ENCODE data around the gene KLHL21. TPM values are rescaled to one million over a fixed set of nuclear protein-coding genes. Genes with fewer than 3 reads are reported as not detected.

The KLHL21 gene
- total and polyA plus RNA-seq, 2 donors (not counting 1 experiment from before 2014, with no cell fraction given), result 14.4 to 29.9 TPM

DNA sequence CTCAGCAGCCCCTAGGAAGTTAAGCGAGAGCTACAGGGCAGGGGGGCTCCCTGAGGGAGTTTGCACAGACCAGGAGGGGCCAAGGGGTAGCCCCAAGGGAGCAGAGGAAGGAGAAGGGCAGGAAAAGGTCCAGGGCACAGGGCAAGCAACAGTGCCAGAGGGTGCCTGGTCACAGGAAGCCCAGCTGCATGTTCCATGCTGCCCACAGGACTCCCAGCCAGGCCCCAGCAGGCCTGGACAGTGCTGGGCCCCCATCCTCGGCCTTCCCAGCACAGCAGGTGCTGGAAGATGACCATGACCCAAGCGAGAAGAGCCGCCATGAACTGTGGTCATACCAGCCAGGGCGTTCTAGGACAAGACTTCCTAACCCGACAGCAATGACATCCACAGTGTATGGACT lies 11.0 kb downstream of the KLHL21 start:
- H3K4me3 ChIP-seq (ENCODE audit: control extremely low read depth in 1 of 5, extremely low read depth in 1 of 5, insufficient read depth in 1 of 5, low read depth in 2 of 5, low read length in 4 of 5), result no peak overlapping the region
- no peaks in the 10 kb centered on the region for H3K27me3 ChIP-seq (replicated peaks in 1 of 4; ENCODE audit: control extremely low read depth in 1 of 4, control insufficient read depth in 3 of 4, insufficient read depth in 4 of 4, low read length in 3 of 4)
- no peak overlapping the region for H3K9ac ChIP-seq (ENCODE audit: low read length)
- CTCF ChIA-PET, result interaction anchor here (1.0 kb wide), 1 partner anchor 37 kb away, joined by 4 read pairs; no protein-coding TSS in a partner anchor
- no peak overlapping the region for H3K27ac ChIP-seq (ENCODE audit: low read length in 2 of 2)
- no peak overlapping the region for H3K4me2 ChIP-seq (replicated peaks; ENCODE audit: low read depth, low read length, poor library complexity, severe bottlenecking)
- H3K9me3 ChIP-seq (ENCODE audit: control extremely low read depth in 1 of 3, control insufficient read depth in 2 of 3, insufficient read depth in 1 of 3, low read length in 2 of 3), result no peaks in the 10 kb centered on the region
- no peak overlapping the region for H2AFZ ChIP-seq (ENCODE audit: insufficient read depth, low read depth, low read length, poor library complexity, severe bottlenecking)
- H3K4me1 ChIP-seq (ENCODE audit: control insufficient read depth in 2 of 2, insufficient read depth in 2 of 2, low read length in 2 of 2), result peaks cover 0 to 18% of the 10 kb centered on the region in 2 donors
- no peak overlapping the region for H3K27ac Mint-ChIP-seq
- intact Hi-C loops (cut with micrococcal nuclease), result no loop called here
- POLR2A ChIA-PET, result no interaction called here
- ATAC-seq (ENCODE audit: low read depth), result no peak
- peaks cover 10% of the 10 kb centered on the region for H3K4me1 Mint-ChIP-seq
- peaks cover 9% of the 10 kb centered on the region for H3K79me2 ChIP-seq (ENCODE audit: control insufficient read depth, insufficient read depth, low read length)
- peaks cover 0 to 72% of the 10 kb centered on the region in 2 experiments for H3K36me3 ChIP-seq (replicated peaks in 1 of 2; ENCODE audit: control extremely low read depth in 1 of 2, control insufficient read depth in 1 of 2, extremely low read depth in 1 of 2, insufficient read depth in 2 of 2, low read length in 1 of 2)
- no peaks in the 10 kb centered on the region for H3K9me3 Mint-ChIP-seq (ENCODE audit: insufficient read depth)
- TF ChIP-seq CTCF (IDR thresholded peaks at IDR 0.05) (no peak), EZH2 (IDR thresholded peaks at IDR 0.05; ENCODE audit: borderline replicate concordance, insufficient read depth, low read depth, low read length, poor library complexity, severe bottlenecking) (no peak)
- H3K4me3 Mint-ChIP-seq, result no peak overlapping the region
- no peak for DNase-seq
- H3K27me3 Mint-ChIP-seq, result no peaks in the 10 kb centered on the region
- 81% methylated on average over 6 of the region's 6 CpGs for whole genome bisulfite sequencing (ENCODE audit: insufficient coverage)
- peaks cover 44% of the 10 kb centered on the region for H4K20me1 ChIP-seq (ENCODE audit: control insufficient read depth, insufficient read depth, low read length, poor library complexity, severe bottlenecking)

DNA sequence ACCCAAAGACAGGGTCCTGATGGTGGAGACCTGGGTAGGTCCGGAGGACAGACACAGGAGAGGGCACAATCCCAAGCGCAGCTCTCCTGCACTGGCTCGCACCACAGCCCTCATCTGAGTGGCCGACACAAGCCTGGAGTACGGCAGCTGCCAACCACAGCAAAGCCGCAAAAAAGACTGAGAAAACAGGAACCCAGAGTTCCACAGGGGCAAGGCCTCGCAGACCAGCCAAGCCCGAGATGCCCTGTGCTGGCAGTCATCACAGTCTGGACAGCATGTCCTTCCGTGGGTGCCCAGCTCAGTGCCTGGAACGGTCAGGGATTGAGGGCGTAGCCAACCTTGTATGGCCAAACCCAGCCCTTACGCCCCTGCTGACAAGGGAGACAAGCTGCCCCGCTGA lies 11.4 kb downstream of the KLHL21 start:
- H4K20me1 ChIP-seq (ENCODE audit: control insufficient read depth, insufficient read depth, low read length, poor library complexity, severe bottlenecking), result peaks cover 45% of the 10 kb centered on the region
- no peaks in the 10 kb centered on the region for H3K27me3 ChIP-seq (replicated peaks in 1 of 4; ENCODE audit: control extremely low read depth in 1 of 4, control insufficient read depth in 3 of 4, insufficient read depth in 4 of 4, low read length in 3 of 4)
- Mint-ChIP-seq H3K4me3 (no peak overlapping the region), H3K4me1 (peaks cover 9% of the 10 kb centered on the region), H3K9me3 (ENCODE audit: insufficient read depth) (no peaks in the 10 kb centered on the region), H3K27ac (no peak overlapping the region), H3K27me3 (no peaks in the 10 kb centered on the region)
- no peak overlapping the region for H3K9ac ChIP-seq (ENCODE audit: low read length)
- H3K4me2 ChIP-seq (replicated peaks; ENCODE audit: low read depth, low read length, poor library complexity, severe bottlenecking), result no peak overlapping the region
- CTCF ChIA-PET, result interaction anchor here (1.0 kb wide), 1 partner anchor 36 kb away, joined by 4 read pairs; no protein-coding TSS in a partner anchor
- no peak overlapping the region for H3K27ac ChIP-seq (ENCODE audit: low read length in 2 of 2)
- peaks cover 0 to 18% of the 10 kb centered on the region in 2 donors for H3K4me1 ChIP-seq (ENCODE audit: control insufficient read depth in 2 of 2, insufficient read depth in 2 of 2, low read length in 2 of 2)
- POLR2A ChIA-PET, result no interaction called here
- intact Hi-C loops (cut with micrococcal nuclease), result no loop called here
- 27% methylated on average over 13 of the region's 13 CpGs for WGBS (ENCODE audit: insufficient coverage)
- peaks cover 6% of the 10 kb centered on the region for H3K79me2 ChIP-seq (ENCODE audit: control insufficient read depth, insufficient read depth, low read length)
- H2AFZ ChIP-seq (ENCODE audit: insufficient read depth, low read depth, low read length, poor library complexity, severe bottlenecking), result no peak overlapping the region
- TF ChIP-seq CTCF (IDR thresholded peaks at IDR 0.05) (no peak), EZH2 (IDR thresholded peaks at IDR 0.05; ENCODE audit: borderline replicate concordance, insufficient read depth, low read depth, low read length, poor library complexity, severe bottlenecking) (no peak)
- ATAC-seq (ENCODE audit: low read depth), result peak; percentile 13
- H3K36me3 ChIP-seq (replicated peaks in 1 of 2; ENCODE audit: control extremely low read depth in 1 of 2, control insufficient read depth in 1 of 2, extremely low read depth in 1 of 2, insufficient read depth in 2 of 2, low read length in 1 of 2), result peaks cover 0 to 68% of the 10 kb centered on the region in 2 experiments
- no peak overlapping the region for H3K4me3 ChIP-seq (ENCODE audit: control extremely low read depth in 1 of 5, extremely low read depth in 1 of 5, insufficient read depth in 1 of 5, low read depth in 2 of 5, low read length in 4 of 5)
- no peak for DNase-seq
- no peaks in the 10 kb centered on the region for H3K9me3 ChIP-seq (ENCODE audit: control extremely low read depth in 1 of 3, control insufficient read depth in 2 of 3, insufficient read depth in 1 of 3, low read length in 2 of 3)

Measured in B cell (primary cell).